ENCODE data around the gene GRIK4.
"Not testable (repeated sequence)": the region's sequence is repeated elsewhere in the genome, so short reads cannot be mapped to it uniquely, and the experiment has no call there.

Gene GRIK4

GRCh38 chr11:120606211-120607010 is 94.9 kb downstream of the GRIK4 start:
- no peaks in the 10 kb centered on the region for H3K27me3 ChIP-seq (ENCODE audit: control insufficient read depth, insufficient read depth, low read length)
- H3K36me3 ChIP-seq (ENCODE audit: control insufficient read depth, low read depth, low read length), result no peaks in the 10 kb centered on the region
- peaks cover 15% of the 10 kb centered on the region for H3K4me1 ChIP-seq (ENCODE audit: control insufficient read depth, low read depth, low read length)
- no peaks in the 10 kb centered on the region for H3K9me3 ChIP-seq (ENCODE audit: control insufficient read depth, low read depth, low read length)
- H3K4me3 ChIP-seq (ENCODE audit: low read length), result no peak overlapping the region
- no peak overlapping the region for H3K9ac ChIP-seq (ENCODE audit: low read length)
- H3K27ac ChIP-seq (ENCODE audit: low read length), result no peak overlapping the region

DNA sequence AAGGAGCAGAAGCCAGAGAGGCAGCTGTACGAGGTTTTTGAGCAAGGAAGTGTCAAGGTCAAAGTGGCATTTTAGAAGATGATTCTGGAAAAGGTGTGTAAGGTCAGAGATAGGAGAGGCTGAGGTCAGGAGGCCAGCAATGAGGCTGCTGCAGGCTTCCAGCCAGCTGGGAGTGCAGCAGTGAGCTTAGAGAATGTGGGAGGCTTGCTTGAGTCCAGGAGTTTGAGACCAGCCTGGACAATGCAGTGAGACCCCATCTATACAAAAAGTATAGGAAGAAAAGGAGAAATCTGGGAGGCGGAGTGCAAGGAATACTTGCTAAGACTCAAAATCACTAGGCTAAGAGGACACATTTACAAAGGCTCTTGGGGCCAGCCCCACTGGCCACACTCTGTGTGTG is 96.5 kb downstream of the GRIK4 start:
- Histone ChIP-seq H3K27ac (ENCODE audit: low read length) (no peak overlapping the region), H3K27me3 (ENCODE audit: control insufficient read depth, insufficient read depth, low read length) (no peaks in the 10 kb centered on the region), H3K4me3 (ENCODE audit: low read length) (no peak overlapping the region), H3K9me3 (ENCODE audit: control insufficient read depth, low read depth, low read length) (no peaks in the 10 kb centered on the region), H3K4me1 (ENCODE audit: control insufficient read depth, low read depth, low read length) (peaks cover 19% of the 10 kb centered on the region), H3K36me3 (ENCODE audit: control insufficient read depth, low read depth, low read length) (no peaks in the 10 kb centered on the region), H3K9ac (ENCODE audit: low read length) (no peak overlapping the region)

DNA sequence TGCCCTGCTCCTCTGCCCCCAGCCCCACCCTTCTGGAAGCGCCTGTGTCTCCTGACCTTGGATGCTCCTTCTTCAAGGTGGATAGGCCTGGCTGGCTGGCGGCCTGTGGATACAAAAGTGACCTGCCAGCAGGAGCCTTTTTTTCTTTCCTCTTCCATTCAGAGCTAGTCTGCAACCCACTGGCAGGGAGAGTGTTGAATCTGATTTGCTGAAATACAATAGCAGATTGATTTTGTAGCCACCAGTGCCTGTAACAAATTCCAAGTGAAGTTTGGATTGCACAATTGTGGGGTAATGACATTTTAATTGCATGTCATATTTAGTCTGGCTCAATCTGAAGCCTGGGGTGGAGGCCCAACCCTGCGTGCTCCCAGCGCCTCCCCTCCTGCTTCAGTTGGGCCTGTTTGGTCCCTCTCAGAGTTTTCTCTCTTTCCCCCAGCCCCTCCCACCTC is 97.2 kb downstream of the GRIK4 start:
- Histone ChIP-seq H3K4me1 (ENCODE audit: control insufficient read depth, low read depth, low read length) (peaks cover 19% of the 10 kb centered on the region), H3K9me3 (ENCODE audit: control insufficient read depth, low read depth, low read length) (no peaks in the 10 kb centered on the region), H3K27me3 (ENCODE audit: control insufficient read depth, insufficient read depth, low read length) (no peaks in the 10 kb centered on the region), H3K36me3 (ENCODE audit: control insufficient read depth, low read depth, low read length) (no peaks in the 10 kb centered on the region), H3K9ac (ENCODE audit: low read length) (no peak overlapping the region), H3K27ac (ENCODE audit: low read length) (no peak overlapping the region), H3K4me3 (ENCODE audit: low read length) (no peak overlapping the region)

DNA sequence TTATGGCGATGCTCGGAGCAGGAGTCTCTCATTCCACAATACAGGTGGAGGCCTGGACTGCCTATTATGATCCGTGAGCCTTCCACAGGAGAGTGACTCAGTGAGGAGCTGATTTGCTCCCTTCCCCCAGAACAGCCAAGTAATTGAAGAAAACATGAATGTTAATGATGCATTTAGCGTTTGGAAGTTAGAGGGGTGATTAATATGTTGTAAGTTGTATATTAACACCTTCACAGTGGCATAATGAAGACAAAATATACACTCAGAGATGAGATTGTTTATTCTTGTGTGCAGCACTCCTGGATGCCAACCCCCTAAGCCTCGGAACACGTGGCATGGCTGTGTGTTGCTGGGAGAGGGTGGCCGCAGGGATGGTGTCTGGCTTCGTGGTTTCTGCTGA is 98.6 kb downstream of the GRIK4 start:
- Histone ChIP-seq H3K9ac (ENCODE audit: low read length) (no peak overlapping the region), H3K27me3 (ENCODE audit: control insufficient read depth, insufficient read depth, low read length) (no peaks in the 10 kb centered on the region), H3K4me1 (ENCODE audit: control insufficient read depth, low read depth, low read length) (peaks cover 19% of the 10 kb centered on the region), H3K36me3 (ENCODE audit: control insufficient read depth, low read depth, low read length) (no peaks in the 10 kb centered on the region), H3K4me3 (ENCODE audit: low read length) (no peak overlapping the region), H3K27ac (ENCODE audit: low read length) (no peak overlapping the region), H3K9me3 (ENCODE audit: control insufficient read depth, low read depth, low read length) (no peaks in the 10 kb centered on the region)

DNA sequence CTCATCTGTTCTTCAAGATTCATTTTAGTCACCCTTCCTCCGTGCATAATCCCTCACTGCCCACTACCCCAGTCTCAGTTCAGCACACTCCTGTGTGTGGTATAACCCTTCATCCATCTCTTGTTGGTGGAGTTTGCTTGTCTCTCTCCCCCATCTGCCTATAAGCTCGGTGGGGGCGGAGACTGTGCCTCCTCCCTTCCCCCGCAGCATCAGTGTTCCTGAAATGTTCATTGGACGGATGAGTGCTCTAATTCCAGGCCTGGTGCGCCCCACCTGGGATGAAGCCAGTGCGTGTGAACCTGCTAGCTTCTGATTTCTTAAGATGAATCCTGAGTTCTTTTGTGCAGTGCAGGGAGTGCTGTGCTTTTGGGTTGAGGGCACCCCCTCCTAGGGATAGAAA is 100.0 kb downstream of the GRIK4 start:
- H3K27me3 ChIP-seq (ENCODE audit: control insufficient read depth, insufficient read depth, low read length), result no peaks in the 10 kb centered on the region
- no peak overlapping the region for H3K27ac ChIP-seq (ENCODE audit: low read length)
- H3K9ac ChIP-seq (ENCODE audit: low read length), result no peak overlapping the region
- no peaks in the 10 kb centered on the region for H3K36me3 ChIP-seq (ENCODE audit: control insufficient read depth, low read depth, low read length)
- no peaks in the 10 kb centered on the region for H3K9me3 ChIP-seq (ENCODE audit: control insufficient read depth, low read depth, low read length)
- H3K4me1 ChIP-seq (ENCODE audit: control insufficient read depth, low read depth, low read length), result peaks cover 19% of the 10 kb centered on the region
- H3K4me3 ChIP-seq (ENCODE audit: low read length), result no peak overlapping the region

- Histone ChIP-seq H3K27ac (ENCODE audit: low read length) (no peak overlapping the region), H3K9ac (ENCODE audit: low read length) (no peak overlapping the region), H3K27me3 (ENCODE audit: control insufficient read depth, insufficient read depth, low read length) (no peaks in the 10 kb centered on the region), H3K4me1 (ENCODE audit: control insufficient read depth, low read depth, low read length) (peaks cover 16% of the 10 kb centered on the region), H3K36me3 (ENCODE audit: control insufficient read depth, low read depth, low read length) (no peaks in the 10 kb centered on the region), H3K9me3 (ENCODE audit: control insufficient read depth, low read depth, low read length) (peaks cover 3% of the 10 kb centered on the region), H3K4me3 (ENCODE audit: low read length) (no peak overlapping the region)
These were observed 101.1 kb downstream of the GRIK4 start for GRCh38 chr11:120612513-120613263.

DNA sequence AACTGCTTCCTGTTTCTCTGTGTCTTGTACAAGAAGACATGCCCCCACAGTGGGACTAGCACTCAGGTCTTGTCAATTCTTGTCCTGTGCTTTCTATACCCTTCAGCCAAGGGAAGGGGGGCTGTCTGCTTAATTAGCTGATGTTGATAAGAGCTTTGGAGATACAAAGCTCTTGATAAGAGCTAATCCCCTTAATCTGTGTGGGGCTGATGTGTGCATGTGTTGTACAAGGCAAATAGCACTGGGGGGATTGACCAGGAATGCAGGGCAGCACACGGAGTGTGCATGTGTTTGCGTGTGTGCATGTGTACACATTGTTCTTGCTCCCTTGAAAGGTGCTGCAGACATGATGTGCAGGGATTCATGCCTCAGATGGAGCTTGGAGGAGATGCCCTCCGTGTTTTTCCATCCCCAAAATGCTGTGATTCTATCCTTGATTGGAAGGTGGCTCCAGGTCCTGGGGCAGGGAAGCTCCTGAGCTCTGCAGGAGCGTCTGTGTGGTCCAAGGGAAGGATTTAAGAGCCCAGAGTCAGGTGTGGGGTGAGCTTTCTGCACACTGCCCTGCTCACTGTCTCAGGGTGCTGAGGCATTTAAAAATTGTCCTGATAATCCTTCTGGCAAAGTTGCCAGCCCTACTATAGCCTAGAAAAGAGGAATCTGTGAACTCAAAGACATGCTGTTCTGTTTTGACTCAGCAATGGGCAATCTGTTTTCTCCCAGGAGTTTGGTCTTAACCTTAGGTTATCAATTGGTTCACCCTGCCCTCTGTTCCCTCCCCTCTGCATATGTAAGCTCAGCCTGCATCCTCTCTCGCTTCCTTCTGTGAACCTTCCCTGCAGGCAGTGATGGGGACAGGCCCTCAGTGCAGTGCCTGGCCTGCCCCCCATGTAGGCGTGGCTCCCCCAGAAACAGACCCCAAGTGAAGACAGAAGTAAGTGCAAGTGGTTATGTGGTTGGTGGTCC is 102.0 kb downstream of the GRIK4 start:
- Histone ChIP-seq H3K36me3 (ENCODE audit: control insufficient read depth, low read depth, low read length) (no peaks in the 10 kb centered on the region), H3K4me1 (ENCODE audit: control insufficient read depth, low read depth, low read length) (peaks cover 11% of the 10 kb centered on the region), H3K4me3 (ENCODE audit: low read length) (no peak overlapping the region), H3K27ac (ENCODE audit: low read length) (no peak overlapping the region), H3K9me3 (ENCODE audit: control insufficient read depth, low read depth, low read length) (peaks cover 11% of the 10 kb centered on the region), H3K27me3 (ENCODE audit: control insufficient read depth, insufficient read depth, low read length) (no peaks in the 10 kb centered on the region), H3K9ac (ENCODE audit: low read length) (no peak overlapping the region)

DNA sequence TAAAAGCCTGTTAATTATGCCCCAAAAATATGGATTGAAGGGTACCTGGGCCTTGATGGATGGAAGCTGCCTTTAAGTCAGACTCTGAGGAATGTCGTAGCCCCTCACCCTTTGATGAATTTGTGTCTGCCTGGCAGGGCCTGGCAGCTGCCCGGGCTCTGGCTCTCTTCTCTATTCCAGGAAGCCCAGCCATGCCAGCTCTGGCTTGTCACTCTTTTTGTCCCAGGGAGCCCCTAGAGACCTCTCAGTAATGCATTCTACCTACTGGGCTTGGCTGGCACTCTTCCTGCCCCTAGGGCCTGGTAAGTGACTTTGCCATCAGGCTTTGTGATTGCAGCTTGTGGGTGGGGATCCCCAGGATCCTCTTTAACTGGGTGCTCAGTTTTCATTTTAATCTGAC is 103.8 kb downstream of the GRIK4 start:
- Histone ChIP-seq H3K4me3 (ENCODE audit: low read length) (no peak overlapping the region), H3K4me1 (ENCODE audit: control insufficient read depth, low read depth, low read length) (peaks cover 6% of the 10 kb centered on the region), H3K9ac (ENCODE audit: low read length) (no peak overlapping the region), H3K9me3 (ENCODE audit: control insufficient read depth, low read depth, low read length) (peaks cover 13% of the 10 kb centered on the region), H3K27ac (ENCODE audit: low read length) (no peak overlapping the region), H3K36me3 (ENCODE audit: control insufficient read depth, low read depth, low read length) (no peaks in the 10 kb centered on the region), H3K27me3 (ENCODE audit: control insufficient read depth, insufficient read depth, low read length) (no peaks in the 10 kb centered on the region)

DNA sequence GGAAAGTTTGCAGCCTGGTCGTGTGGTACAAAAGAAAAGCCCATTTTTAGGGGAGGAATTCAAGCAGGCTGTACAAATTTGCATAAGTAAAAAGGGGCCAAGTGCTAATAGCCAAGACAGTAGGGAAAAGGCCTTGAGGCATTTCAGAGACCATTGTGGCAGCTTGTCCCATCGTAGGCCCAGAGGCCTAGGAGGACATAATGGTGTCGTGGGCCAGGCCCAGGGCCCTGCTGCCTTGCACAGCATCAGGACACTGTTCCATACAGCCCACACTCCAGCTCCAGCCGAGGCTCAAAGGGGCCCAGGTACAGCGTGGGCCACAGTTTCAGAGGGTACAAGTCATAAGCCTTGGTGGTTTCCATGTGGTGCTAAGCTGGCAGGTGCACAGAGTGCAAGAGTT is 106.9 kb downstream of the GRIK4 start:
- no peak overlapping the region for H3K4me3 ChIP-seq (ENCODE audit: low read length)
- H3K27ac ChIP-seq (ENCODE audit: low read length), result no peak overlapping the region
- H3K9ac ChIP-seq (ENCODE audit: low read length), result no peak overlapping the region
- no peaks in the 10 kb centered on the region for H3K27me3 ChIP-seq (ENCODE audit: control insufficient read depth, insufficient read depth, low read length)
- H3K36me3 ChIP-seq (ENCODE audit: control insufficient read depth, low read depth, low read length), result no peaks in the 10 kb centered on the region
- no peaks in the 10 kb centered on the region for H3K4me1 ChIP-seq (ENCODE audit: control insufficient read depth, low read depth, low read length)
- peaks cover 13% of the 10 kb centered on the region for H3K9me3 ChIP-seq (ENCODE audit: control insufficient read depth, low read depth, low read length)

- no peaks in the 10 kb centered on the region for H3K27me3 ChIP-seq (ENCODE audit: control insufficient read depth, insufficient read depth, low read length)
- H3K27ac ChIP-seq (ENCODE audit: low read length), result no peak overlapping the region
- no peaks in the 10 kb centered on the region for H3K4me1 ChIP-seq (ENCODE audit: control insufficient read depth, low read depth, low read length)
- peaks cover 13% of the 10 kb centered on the region for H3K9me3 ChIP-seq (ENCODE audit: control insufficient read depth, low read depth, low read length)
- H3K9ac ChIP-seq (ENCODE audit: low read length), result no peak overlapping the region
- H3K4me3 ChIP-seq (ENCODE audit: low read length), result no peak overlapping the region
- no peaks in the 10 kb centered on the region for H3K36me3 ChIP-seq (ENCODE audit: control insufficient read depth, low read depth, low read length)
These were observed 110.8 kb downstream of the GRIK4 start for GRCh38 chr11:120622189-120622875.

DNA sequence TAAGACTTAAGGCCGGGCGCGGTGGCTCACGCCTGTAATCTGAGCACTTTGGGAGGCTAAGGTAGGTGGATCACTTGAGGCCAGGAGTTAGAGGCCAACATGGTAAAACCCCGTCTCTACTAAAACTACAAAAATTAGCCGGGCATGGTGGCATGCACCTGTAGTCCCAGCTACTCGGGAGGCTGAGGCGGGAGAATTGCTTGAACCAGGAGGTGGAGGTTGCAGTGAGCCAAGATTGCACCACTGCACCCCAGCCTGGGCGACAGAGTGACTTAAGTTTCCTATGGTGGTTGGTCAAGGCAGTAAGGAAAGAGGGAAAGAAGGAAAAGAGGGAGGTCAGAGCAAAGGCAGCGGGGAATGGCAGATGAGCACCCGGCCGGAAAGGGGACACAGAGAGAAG is 113.4 kb downstream of the GRIK4 start:
- H3K27ac ChIP-seq (ENCODE audit: low read length); H3K9me3 ChIP-seq (ENCODE audit: control insufficient read depth, low read depth, low read length); H3K4me3 ChIP-seq (ENCODE audit: low read length); H3K9ac ChIP-seq (ENCODE audit: low read length); H3K36me3 ChIP-seq (ENCODE audit: control insufficient read depth, low read depth, low read length); H3K4me1 ChIP-seq (ENCODE audit: control insufficient read depth, low read depth, low read length); H3K27me3 ChIP-seq (ENCODE audit: control insufficient read depth, insufficient read depth, low read length): not testable (repeated sequence)
